Measurements from ENCODE around the gene SORBS2.

SORBS2 gene

GRCh38 chr4:185637163-185637875, 174.7 kb downstream of the SORBS2 start:
- H3K4me3 ChIP-seq (ENCODE audit: low read length), result no peak overlapping the region
- peak; percentile 84 for DNase-seq (ENCODE audit: low read depth)
- TF ChIP-seq, protein P1, sequence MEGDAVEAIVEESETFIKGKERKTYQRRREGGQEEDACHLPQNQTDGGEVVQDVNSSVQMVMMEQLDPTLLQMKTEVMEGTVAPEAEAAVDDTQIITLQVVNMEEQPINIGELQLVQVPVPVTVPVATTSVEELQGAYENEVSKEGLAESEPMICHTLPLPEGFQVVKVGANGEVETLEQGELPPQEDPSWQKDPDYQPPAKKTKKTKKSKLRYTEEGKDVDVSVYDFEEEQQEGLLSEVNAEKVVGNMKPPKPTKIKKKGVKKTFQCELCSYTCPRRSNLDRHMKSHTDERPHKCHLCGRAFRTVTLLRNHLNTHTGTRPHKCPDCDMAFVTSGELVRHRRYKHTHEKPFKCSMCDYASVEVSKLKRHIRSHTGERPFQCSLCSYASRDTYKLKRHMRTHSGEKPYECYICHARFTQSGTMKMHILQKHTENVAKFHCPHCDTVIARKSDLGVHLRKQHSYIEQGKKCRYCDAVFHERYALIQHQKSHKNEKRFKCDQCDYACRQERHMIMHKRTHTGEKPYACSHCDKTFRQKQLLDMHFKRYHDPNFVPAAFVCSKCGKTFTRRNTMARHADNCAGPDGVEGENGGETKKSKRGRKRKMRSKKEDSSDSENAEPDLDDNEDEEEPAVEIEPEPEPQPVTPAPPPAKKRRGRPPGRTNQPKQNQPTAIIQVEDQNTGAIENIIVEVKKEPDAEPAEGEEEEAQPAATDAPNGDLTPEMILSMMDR (IDR thresholded peaks at IDR 0.05; ENCODE audit: insufficient read depth, low read depth, low read length, missing control alignments), result no peak

- no peak overlapping the region for H3K4me3 ChIP-seq (ENCODE audit: low read length)
- TF ChIP-seq, protein P1 (IDR thresholded peaks at IDR 0.05; ENCODE audit: insufficient read depth, low read depth, low read length, missing control alignments), result peak; percentile 41
- no peak for DNase-seq (ENCODE audit: low read depth)
These were observed 177.8 kb downstream of the SORBS2 start for GRCh38 chr4:185634066-185634652.

DNA sequence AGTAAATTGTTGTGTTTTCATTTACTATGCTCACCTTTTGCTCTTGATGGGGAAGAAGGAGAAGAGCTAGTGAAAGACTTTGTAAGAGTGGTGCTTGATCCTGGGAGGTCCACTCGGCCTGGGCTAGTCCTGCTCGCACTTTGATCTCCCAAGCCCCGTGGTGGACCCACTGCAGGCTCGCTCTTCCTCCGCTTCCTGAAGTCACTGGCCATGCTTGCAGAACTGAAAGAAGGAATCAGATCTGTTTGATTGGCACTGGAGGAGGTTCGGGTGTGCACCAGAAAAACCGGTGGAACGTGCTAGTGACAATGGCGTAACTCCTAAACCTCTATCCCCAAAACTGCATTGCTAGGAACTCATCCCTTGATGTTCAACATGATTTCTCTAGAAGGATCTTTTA, 185.2 kb downstream of the SORBS2 start:
- H3K4me3 ChIP-seq (ENCODE audit: low read length), result no peak overlapping the region
- TF ChIP-seq, protein P1 (IDR thresholded peaks at IDR 0.05; ENCODE audit: insufficient read depth, low read depth, low read length, missing control alignments), result no peak
- DNase-seq (ENCODE audit: low read depth), result peak; percentile 12

DNA sequence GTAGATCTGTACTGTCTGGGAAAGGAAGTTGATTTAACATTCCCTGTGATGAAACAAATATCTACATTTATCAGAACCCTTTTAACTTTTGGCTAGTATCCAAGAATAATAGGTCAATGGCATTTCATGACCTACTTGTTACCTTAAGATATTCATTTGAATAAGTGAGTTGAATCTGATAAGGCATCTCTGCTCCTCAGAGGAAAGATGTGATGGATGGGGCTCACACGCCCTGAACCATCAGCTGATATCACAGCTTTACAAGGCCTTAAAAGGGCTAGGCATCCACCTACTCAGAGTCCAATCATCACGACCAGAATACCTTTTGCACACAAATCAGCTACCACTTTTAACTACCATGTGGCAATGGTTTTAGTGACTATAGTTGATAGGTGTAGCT, 186.5 kb downstream of the SORBS2 start:
- no peak overlapping the region for H3K4me3 ChIP-seq (ENCODE audit: low read length)
- DNase-seq (ENCODE audit: low read depth), result no peak
- TF ChIP-seq, protein P1 (IDR thresholded peaks at IDR 0.05; ENCODE audit: insufficient read depth, low read depth, low read length, missing control alignments), result no peak

- TF ChIP-seq, protein P1 (IDR thresholded peaks at IDR 0.05; ENCODE audit: insufficient read depth, low read depth, low read length, missing control alignments), result no peak
- no peak for DNase-seq (ENCODE audit: low read depth)
- H3K4me3 ChIP-seq (ENCODE audit: low read length), result no peak overlapping the region
These were observed 187.8 kb downstream of the SORBS2 start for GRCh38 chr4:185624259-185624589.

- DNase-seq (ENCODE audit: low read depth), result no peak
- no peak overlapping the region for H3K4me3 ChIP-seq (ENCODE audit: low read length)
- TF ChIP-seq, protein P1 (IDR thresholded peaks at IDR 0.05; ENCODE audit: insufficient read depth, low read depth, low read length, missing control alignments), result no peak
These were observed 188.3 kb downstream of the SORBS2 start for GRCh38 chr4:185623444-185624258.

All from epithelial cell of esophagus (primary cell).